SIG-M5 (cell line): ENCODE data around the gene ASTN1.
"Not testable (repeated sequence)": the region's sequence is repeated elsewhere in the genome, so short reads cannot be mapped to it uniquely, and the experiment has no call there.

Experiments
- DNase-seq: peaks from one replicate; lab custom pipeline; 2025; lab: John Stamatoyannopoulos, UW

ASTN1 gene

DNA sequence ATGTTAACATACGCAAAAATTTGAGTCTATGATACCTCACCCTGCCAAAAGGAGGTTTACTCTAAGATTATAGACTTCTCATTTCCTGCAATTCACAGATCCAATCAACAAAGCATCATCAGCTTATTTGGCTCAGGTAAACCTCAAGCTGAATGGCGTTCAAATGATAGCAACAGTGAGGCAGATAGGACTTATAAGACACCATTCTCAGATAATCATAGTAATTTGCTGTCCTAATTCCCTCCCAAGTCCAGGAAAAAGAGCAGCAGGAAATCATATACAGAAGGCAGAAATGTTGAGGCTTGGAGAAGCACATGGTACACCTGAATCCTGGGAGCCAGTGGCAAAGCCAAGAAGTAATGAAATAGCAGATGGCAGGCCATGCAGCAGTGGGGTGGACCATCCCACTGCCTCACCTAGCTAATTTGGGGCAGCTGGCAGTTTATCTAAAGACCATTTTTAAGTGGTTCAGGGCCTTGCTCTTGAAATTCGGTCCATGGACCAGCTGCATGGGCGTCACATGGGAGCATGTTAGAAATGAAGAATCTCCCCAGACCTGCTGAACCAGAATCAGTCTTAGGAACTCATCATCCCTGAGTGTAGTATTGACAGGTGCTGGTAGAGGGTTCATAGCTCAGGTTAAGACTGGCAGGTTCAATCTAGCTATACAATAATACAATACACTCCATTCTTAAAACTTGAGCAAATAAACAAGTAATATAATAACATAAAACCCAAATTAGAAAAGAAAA is 57.7 kb downstream of the ASTN1 start:
- DNase-seq = no peak

DNA sequence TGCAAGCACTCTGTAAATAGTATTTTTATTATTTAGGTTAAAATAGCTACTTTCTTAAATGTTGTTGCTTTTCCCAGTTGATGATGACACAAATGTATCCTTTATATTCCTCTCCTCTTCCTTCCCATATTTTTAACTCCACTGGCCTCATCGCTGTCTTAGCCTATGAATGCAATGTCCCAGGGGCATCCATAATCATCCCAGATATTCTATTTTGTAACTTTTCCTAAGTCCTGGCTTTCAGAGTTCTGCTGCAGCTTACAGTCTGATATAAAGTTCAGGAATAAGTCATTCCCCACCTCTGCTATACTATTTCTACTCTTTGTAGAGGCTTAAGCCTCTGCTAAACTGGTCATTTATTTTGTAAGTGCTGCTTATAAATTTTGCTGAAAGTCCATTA is 58.3 kb downstream of the ASTN1 start:
- DNase-seq = no peak

DNA sequence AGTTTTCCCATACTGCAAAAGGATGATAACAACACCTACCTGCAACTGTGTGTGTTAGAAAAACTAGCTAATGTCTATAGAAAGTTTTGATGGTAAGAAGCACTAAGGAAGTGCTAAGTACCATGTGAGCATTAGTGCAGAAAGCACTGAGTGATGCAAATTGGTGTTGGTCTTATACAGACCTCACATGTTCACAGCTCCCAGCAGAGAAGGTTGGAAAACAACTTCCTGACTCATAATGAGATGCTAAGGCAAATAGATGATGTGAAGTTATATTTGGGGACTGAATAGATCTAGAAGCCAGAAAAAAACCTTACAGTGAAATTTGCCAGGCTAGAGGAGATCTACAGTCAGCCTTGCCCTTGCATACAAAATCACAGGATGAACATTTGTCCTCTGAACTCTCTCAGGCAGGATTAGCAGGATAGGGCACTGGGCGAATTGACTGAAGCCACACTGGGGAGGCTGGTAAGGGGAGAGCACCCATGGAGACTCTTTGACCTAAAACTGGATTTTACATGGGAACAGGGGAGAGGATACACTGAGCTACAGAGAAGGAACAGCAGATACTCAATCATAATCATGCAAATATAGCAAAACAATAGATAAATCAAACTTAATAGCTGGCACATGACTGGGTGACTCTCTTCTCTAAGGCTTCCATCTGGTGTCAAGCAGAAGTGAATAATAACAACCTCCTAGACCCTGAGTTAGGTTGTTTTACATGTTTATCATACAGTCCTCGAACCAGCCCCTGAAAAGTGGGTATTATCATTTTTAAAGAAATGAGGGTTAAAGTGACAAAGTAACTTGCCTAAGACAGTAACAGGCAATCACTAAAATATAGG is 61.3 kb downstream of the ASTN1 start:
- DNase-seq = no peak

DNA sequence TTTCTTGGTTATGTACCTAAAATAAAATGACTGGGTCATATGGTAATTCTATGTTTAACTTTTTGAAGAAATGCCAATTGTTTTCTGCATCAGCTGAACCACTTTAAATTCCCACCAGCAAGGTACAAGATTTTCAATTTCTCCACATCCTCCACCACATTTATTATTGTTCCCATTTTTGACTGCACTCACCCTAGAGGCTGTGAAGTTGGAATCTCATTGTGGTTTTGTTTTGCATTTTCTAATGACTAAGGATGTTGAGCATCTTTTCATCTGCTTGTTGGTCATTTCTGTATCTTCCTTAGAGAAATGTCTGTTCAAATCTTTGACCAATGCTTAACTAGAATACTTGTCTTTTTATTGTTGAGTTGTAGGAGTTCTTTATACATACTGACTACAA is 72.5 kb downstream of the ASTN1 start:
- no peak for DNase-seq

DNA sequence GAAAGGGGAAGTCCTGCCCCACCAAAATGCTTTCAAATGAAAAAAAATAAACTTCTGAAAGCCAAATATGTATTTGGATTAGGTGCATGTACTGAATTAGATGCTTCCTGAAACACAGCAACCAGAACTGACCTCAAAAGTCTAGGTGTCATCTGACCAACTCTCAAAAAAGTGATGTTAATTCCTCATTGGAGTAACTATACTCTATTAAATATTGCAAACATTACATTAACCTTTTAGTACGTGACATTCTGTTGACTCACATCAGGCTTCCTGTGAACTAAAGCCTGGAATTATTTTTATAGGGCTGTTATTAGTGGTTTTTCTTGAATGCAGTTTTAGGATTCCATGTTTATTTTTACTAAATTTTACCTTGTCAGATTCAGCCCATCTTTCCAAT is 73.5 kb downstream of the ASTN1 start:
- DNase-seq = no peak

DNA sequence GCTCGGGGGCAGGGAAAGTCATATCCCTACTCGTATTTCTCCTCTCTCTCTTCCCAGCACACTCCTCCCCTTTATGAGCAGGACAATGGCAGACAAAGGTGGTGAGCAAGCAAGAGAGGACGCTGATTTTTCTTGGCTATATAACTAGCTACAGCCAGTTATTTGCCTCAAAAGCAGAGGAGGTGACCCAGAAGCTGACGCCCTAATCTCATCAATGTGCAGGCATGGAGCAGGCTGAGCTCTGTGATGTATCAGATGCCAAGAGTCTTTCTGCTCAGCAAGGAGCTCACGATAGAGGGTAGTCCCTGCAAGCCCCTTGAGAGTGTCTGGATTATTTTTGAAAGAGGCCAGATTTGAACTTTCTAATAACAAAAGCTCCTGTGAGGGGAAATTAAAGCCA is 75.5 kb downstream of the ASTN1 start:
- DNase-seq = no peak

DNA sequence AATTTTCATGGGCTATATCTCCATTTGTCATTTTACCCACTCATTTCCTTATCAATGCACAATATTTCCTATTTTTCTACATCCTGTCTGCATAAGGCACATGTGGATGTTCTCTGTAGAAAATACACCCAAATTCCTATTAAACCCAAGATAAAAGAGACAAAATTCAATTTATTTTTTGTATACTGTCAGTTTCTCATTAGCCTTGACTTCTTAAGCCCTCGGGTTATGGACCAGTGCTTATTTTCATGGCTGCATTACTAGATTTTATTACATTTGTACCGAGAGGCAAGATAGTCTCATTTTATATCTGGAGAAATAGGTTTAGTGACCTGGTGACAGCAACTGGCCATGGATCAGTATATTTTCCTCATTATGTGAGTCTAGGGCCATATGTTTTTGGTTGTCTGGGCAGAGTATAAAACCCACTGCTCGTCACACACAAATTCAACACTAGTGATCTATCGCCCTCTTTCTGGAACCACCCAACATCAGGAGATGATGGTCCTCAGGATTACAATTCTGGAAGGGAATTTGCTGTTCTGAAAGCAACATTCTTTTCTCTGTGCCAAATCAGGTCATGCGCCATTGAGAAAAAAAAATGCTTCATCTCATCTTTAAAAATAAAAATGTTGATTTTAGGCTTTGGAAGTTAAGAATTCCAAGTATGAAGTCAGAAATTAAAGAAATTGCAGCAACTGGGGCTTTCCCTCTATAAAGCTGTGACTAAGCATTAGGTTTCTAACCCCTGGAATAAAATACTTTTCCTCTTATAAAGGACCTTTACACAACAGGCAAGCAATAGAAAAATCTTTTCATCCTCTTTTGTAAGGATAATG is 81.4 kb downstream of the ASTN1 start:
- no peak for DNase-seq

DNA sequence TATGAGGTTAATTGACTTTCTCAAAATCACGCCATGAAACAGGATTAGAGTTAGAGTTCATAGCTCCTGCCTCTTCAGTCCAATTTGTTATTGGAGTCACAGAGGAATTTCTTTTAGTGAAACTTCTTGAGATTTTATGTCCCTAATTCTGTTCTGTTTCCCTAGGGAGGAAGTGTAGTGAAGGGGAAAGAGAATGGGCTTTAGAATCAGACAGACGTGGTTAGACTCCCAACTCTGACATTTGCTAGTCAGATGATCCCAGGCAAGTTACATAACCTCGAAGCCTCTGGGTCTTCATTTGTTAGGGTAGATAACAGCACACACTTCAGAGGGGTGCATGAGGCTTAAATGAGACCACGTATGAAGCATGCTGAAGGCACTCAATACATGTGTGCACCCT is 83.9 kb downstream of the ASTN1 start:
- DNase-seq = no peak

DNA sequence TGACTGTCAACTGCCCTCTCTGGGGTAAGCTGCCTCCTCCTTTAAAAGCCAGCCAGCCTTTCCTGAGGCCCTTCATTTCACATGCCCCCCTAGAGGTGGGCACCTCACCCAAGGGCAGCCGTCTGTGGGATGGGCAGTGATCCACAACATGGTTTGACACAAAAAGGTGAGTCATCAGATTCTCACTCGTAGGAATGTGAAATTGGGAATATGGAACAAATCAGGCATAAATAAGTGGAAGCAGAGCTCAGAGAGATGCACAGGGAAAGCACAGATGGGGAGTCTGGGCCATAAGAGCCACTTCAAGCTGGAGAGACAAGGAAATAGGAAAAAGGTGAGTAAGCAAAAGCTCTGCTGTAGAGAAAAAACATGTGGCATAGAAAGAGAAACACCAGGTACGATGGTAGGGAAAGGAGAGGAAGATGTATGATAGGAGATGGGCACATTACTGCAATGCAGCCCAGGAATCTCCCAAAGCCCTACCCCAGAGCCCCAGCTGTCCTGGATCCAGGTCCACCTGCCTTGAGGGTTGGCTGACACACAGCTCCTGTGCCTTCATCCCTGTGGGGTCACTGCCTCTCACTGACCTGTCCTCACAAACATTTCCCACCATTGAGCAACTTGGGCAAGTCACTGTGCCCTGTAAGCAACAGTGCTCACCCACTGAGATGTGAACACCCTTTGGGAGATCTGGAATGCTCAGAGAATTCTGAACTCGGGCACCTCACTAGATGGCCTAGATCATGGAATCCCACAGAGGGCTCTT is 86.6 kb downstream of the ASTN1 start:
- no peak for DNase-seq

DNA sequence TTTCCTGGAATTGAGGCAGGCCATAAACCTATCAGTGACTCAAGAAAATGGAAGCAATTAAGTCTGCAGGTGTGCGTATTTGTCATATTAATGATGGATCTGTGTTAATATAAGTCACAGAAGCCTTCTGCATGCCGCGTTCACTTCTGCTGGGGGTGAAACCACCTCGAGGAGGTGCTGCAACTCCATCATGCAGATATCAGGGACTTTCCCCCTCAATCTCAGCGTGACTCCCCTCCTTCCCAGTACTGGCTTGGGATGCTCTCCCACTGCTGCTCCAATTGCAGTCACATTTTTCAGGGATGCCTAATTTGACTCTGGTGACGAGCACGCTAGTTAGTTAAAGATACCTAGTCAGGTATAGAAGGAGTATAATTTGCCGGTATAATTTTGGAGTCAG is 87.5 kb downstream of the ASTN1 start:
- DNase-seq = no peak

DNA sequence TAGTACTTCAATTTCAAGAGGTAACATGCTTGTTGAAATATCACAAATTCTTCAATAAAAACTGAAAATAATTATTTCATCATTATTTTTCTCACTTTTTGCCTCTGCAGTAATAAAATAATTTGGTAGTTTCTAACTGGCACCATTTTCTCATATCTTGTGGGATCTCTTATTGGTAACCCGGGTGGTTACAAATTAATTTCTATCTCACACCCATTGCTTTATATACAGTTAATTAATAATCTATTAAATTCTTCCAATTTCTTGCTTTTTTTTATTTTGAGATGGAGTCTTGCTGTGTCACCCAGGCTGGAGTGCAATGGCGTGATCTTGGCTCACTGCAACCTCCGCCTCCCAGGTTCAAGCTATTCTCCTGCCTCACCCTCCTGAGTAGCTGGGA is 89.7 kb downstream of the ASTN1 start:
- DNase-seq = not testable (repeated sequence)

DNA sequence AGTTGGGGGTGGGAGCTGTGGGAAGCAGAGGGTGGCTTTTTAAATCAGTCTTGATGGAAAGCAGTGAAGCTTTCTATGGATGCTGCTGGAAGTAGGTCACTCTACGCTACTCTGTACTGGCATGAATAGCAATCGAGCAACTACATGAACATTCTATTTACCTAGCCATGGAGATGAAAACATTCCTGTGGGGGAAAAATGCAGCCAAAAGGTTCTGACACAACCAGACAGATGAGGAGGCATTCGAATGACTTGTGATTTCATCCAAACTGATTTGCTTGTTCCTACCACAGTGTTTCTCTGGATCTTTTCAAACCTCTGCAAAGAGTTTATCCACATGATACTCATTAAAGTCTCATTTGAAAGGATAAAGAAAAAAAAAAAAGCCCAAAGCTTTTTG is 95.0 kb downstream of the ASTN1 start:
- no peak for DNase-seq

DNA sequence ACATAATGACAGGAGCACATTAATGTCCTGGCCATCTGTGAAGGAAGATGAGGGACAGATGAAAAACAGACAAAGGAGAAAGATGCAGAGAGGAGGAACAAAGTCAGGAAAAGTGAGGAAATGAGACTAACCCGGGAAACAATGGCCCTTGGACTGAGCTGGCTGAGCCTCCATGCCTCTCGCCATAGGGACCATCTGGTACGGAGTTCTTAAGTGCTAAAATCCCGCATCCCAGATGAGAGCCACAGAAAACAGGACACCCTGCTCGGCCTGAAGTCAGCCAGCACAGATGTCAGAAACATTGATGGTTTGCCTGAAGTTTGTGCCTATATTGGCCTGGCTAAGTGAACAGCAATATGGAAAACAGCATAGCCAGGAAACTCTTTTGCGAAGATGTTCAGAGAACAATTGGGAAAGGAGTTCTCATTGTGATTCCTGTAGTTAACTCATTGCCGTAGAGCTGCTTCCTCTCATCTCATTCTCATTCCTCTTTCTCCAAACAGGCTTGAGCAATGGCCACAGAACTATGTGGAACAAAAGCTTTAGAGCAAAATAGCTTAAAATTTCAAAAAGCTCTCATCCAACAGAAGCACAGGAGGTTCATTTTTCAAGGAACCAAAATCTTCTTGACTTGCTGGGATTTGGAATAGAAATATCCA is 96.6 kb downstream of the ASTN1 start:
- no peak for DNase-seq

DNA sequence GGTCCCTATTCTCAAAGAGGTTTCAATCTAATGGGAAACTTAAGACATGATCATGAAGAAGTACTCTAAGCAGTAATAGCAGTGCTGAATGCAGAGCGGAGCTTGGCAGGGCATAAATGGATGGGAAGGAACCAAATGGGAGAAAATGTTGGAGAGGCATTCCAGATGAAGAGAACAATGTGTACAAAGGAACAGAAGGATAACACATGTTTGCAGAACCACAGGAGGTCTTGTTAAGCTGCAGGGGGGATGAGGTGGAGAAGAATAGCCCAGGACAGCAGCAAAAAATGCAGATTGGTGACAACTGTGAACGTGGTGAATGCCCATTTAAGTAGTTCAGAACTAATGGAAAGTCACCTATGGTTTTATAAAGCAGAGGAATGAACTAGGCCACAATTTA is 99.1 kb downstream of the ASTN1 start:
- no peak for DNase-seq

DNA sequence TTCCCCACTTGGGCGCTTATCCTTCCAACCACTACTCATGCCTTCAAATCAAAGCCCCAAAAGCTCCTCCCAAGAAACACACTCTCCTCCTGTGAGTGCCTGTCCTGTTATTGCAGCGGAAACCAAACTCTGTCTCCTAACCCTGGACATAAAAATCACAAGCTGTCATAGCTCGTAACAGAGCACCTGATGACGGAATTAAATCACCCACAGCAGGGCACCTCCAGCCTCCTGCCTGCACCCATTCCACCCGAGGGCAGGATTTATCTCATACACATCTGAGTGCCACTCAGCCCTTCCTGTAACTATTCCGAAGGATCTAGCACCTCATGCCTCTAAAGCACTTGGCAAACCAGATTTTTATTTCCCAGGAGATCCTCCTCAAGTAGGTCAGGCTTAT is 100.9 kb downstream of the ASTN1 start:
- DNase-seq = no peak

DNA sequence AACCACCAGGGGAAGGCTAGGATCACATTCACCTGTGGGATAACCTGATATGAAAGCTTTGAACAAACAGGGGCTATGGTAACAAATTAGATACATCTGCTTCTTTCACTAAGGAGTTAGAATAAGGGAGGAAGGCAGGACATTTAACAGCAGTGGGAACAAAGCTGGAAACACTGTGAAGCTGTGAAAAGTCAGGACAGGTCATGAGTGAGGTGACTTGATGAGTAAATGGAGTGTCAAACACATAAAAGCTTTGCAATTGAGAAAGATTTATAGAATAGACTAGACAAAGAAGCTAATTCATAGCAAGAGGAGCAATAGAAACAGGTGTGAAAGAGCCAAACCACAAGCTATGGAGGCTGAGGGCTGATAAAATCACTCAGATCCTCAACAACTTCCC is 110.0 kb downstream of the ASTN1 start:
- no peak for DNase-seq

DNA sequence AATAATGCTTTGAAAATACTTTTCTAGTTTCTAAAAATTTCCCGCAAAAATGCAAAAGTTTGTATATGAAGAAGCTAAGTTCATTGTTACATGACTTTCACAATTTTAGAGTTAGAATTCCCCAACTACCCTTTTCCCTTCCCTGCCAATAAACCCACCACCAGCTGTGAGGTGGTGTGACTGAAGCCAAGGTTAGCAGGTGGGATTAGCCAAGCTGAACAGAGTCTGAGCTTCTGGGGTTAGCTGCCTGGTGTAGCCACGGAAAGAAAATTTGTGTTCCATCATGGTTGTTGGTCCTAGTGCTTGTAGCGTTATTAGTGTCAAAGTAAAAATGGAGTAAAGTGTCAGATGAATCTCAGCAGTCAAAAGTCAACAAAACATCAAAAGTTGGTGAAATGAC is 110.9 kb downstream of the ASTN1 start:
- DNase-seq = no peak

DNA sequence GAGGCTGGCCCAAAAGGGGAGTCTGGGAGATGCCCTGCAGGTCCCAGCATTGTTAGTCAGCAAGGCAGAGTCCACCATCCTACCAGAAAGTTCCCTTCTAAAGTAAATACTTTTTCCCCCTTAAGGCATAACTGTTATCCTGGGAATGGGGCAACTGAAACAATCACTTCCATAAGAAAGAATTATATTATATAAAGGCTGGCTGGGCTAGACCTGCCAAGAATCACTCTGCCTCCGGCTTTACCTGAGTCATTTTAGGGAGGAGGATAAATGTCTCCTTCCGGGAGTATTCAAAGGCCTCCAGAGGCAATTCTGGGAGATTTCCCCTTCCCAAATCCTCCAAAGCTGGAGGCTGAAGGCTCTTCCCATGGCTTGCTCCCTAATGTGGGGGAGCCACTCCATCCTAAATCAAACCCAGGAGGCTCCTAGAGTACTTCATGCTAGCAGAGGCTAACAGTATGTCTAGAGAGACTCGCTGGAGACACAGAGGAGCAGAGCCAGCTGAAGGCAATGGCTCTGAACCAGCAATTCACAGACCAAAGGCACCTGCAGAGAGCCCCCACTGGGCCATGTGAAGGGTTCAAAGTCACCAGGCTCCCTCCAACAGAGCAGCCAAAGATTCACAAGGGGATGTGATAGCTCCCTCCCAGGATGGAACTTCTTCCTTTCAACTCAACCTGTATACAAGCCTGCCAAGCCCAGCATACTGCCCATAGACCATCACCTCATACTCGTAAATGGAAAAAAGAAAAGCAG is 116.0 kb downstream of the ASTN1 start:
- no peak for DNase-seq

DNA sequence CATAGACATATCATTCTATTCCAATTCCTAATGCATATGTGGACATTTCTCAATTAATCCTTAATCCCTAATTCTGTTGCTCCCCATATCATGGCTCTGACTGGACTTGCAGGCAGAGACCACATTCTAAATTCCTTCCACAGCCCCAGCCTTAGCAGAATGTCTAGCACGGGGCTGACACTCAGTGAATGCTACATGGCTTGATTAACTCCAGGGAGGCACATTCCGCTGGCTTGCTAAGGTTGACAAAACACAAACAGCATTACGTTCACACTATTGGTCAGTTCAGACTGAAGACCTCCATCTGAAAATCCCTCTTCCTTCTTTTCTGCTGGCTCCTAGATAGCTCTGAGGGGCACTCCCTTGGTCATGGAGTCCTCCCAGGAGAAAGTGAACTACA is 119.4 kb downstream of the ASTN1 start:
- no peak for DNase-seq

DNA sequence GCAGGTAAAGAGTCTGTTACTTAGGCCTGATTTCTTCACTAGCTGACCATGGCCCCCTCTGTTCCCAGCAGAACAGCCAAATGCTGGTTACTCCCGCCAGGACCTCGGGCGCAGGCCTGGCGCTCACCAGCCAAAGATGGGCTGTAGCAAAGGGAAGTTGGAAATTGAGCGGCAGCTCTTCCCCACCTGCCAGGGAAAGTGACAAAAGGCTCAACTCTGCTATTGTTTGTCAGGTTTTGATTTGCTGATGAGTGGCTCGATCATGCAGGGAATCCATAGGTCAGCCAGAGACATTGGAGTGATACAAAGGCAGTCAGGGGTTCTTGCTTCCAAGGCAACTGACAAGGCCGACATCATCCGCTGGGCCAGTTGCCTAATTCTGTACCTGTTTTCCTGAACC is 120.1 kb downstream of the ASTN1 start:
- no peak for DNase-seq

DNA sequence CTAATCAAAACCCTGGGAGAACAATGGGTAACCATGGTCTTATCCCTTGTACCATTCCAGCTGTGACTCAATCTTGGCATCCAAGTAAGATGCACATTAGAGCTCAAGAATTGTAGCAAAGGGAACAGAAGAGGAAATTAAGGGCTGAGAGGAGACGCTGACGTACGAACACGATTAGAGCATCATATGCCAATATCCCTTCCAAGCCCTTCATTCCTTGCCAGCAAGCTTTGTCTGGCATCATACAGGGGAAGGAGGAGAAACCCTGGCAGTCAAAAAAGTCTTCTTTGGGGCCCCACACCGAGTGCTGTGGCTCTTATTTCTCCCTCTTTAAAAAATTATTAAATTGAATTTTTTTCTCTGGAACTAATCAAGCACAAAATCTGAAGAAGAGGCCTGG is 120.9 kb downstream of the ASTN1 start:
- no peak for DNase-seq
